ENCODE results near the gene OR5K2. TPM values are rescaled to one million over a fixed set of nuclear protein-coding genes. Genes with fewer than 3 reads are reported as not detected.

The OR5K2 gene
- total and polyA plus RNA-seq, 10 of the 15 experiments (the other 5 are each of a cell fraction or from before 2014, with no cell fraction given), result 0.12 TPM; not detected in 9

- Histone ChIP-seq H3K36me3 (ENCODE audit: control insufficient read depth in 2 of 2, insufficient read depth in 2 of 2, low read length in 1 of 2) (peaks cover 3 to 4% of the 10 kb centered on the region in 2 experiments; a peak in 3 of 4 replicates), H3K4me2 (ENCODE audit: control insufficient read depth, insufficient read depth) (no peak overlapping the region; the same call in 1 of the 2 replicates), H3K27me3 (replicated peaks in 1 of 2; ENCODE audit: control insufficient read depth in 2 of 2, insufficient read depth in 2 of 2, low read length in 1 of 2) (no peaks in the 10 kb centered on the region), H3K27ac (ENCODE audit: control insufficient read depth, insufficient read depth) (peak overlapping the region; percentile 97), H3K9me3 (replicated peaks; ENCODE audit: control insufficient read depth, insufficient read depth, low read length) (no peaks in the 10 kb centered on the region), H3K4me1 (ENCODE audit: control insufficient read depth, insufficient read depth, low read length) (peaks cover 10% of the 10 kb centered on the region; the same call in 1 of the 2 replicates), H3K79me2 (ENCODE audit: control insufficient read depth, insufficient read depth, low read length) (peaks cover 96% of the 10 kb centered on the region), H2AFZ (ENCODE audit: control insufficient read depth, low read depth, low read length) (no peak overlapping the region), H4K20me1 (ENCODE audit: control insufficient read depth, insufficient read depth) (no peaks in the 10 kb centered on the region), H3K4me3 (peak overlapping the region; percentile 72), H3K9ac (ENCODE audit: control insufficient read depth, insufficient read depth, low read length) (peak overlapping the region; percentile 94)
- ChIA-PET RAD21 (ENCODE audit: unreplicated experiment) (interaction anchor here (0.7 to 13.1 kb wide), 8 partner anchors 12 to 205 kb away, joined by 3 to 511 read pairs (median 8); partner anchors contain the start of gene CLDND1), SMC1A (ENCODE audit: uncharacterized antibody, unreplicated experiment) (interaction anchor here (1.1 to 13.1 kb wide), 5 partner anchors 10 to 60 kb away, joined by 3 to 603 read pairs (median 8); partner anchors contain the start of genes CLDND1 and CPOX), CTCF (interaction anchor here (0.8 to 6.3 kb wide), 5 partner anchors 15 to 191 kb away, joined by 3 to 40 read pairs (median 24); no protein-coding TSS in a partner anchor), POLR2A (interaction anchor here (0.8 to 11.8 kb wide), 5 partner anchors 9 to 59 kb away, joined by 3 to 350 read pairs (median 4); partner anchors contain the start of genes CLDND1 and CPOX)
- in situ Hi-C loops (cut with MboI) (no loop called here), intact Hi-C loops (cut with micrococcal nuclease; ENCODE audit: unreplicated experiment) (loop anchor here (5.0 kb wide), 1 partner anchor 198 kb away; no protein-coding TSS in a partner anchor)
- FAIRE-seq (no peak), DNase-seq (ENCODE audit: low read depth, low spot score) (no peak), ATAC-seq (no peak)
- WGBS (ENCODE audit: insufficient coverage, insufficient replicate concordance, low lambda C conversion rate, missing lambda C conversion rate), result 4% methylated on average over 1 of the region's 1 CpG
- no TSS peak for BruUV-seq (replicated peaks)
- TF ChIP-seq MLLT1 (IDR thresholded peaks at IDR 0.05), result peak; percentile 68; the same call in 1 of the 2 replicates
- no peak for TF ChIP-seq BMI1 (IDR thresholded peaks at IDR 0.05; ENCODE audit: borderline replicate concordance)
- TF ChIP-seq CREM (IDR thresholded peaks at IDR 0.05; ENCODE audit: low read depth), result peak; percentile 17; the same call in 1 of the 2 replicates
- TF ChIP-seq SMAD5 (IDR thresholded peaks at IDR 0.05; ENCODE audit: low read depth), result peak; percentile 46; the same call in 1 of the 2 replicates
- peak; percentile 20 for TF ChIP-seq SKIL (IDR thresholded peaks at IDR 0.05; ENCODE audit: low read depth, poor library complexity, severe bottlenecking)
- TF ChIP-seq ZBTB40 (IDR thresholded peaks at IDR 0.05; ENCODE audit: borderline replicate concordance), result peak; percentile 45; the same call in 1 of the 2 replicates
These were observed 37.3 kb downstream of the OR5K2 start for GRCh38 chr3:98534734-98535133.

Data from GM12878 (cell line).